ENCODE measurements around the gene RAC3. TPM values are rescaled to one million over a fixed set of nuclear protein-coding genes. Genes with fewer than 3 reads are reported as not detected.

The RAC3 gene
- total and polyA plus RNA-seq, 9 of the 15 experiments (the other 6 are each of a cell fraction or from before 2014, with no cell fraction given), result 0.23 to 292 (median 118) TPM

DNA sequence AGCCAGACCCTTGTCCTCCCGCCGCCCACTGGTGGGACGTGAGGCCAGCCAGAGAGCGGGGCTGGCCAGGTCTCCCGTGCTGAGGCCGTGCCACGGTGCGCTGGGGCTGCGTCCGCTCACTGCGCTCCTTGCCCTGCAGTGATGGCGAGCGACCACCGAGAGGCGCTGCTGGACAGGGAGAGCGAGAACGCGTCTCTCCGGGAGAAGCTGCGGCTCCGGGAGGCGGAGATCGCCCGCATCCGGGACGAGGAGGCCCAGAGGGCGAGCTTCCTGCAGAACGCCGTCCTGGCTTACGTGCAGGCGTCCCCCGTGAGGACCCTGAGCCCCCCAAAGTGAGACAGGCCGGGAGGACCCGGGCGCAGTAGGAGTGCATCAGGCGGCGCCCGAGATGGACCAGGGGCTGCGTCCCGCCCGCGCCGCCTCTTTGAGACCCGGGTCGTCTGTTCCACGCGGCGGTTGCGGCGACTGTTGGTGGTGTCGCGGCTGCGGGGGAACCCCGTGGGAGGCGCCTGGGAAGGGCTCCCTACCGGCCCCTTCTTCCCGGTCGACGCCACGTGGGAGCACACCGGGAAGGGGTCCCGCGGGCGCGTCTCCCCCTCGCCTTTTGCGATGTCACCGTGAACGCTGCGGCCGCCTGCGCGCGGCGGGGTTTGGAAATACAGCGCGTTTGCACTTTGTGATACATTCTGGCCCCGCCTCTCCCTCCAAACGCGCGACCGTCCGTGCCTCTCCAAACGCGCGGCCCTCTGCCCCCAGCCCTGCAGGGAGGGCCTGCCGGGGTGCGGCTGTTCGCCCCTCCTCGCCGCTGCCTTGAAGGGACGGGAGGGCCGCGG, 792 bp upstream of the RAC3 start (continued):
- no peak for TF ChIP-seq RBM17 (IDR thresholded peaks at IDR 0.05; ENCODE audit: borderline replicate concordance, low read depth, low read length)
- TF ChIP-seq NFE2 (IDR thresholded peaks at IDR 0.05; ENCODE audit: low read depth), result peak; percentile 51; the same call in 1 of the 2 replicates
- TF ChIP-seq, protein P1, sequence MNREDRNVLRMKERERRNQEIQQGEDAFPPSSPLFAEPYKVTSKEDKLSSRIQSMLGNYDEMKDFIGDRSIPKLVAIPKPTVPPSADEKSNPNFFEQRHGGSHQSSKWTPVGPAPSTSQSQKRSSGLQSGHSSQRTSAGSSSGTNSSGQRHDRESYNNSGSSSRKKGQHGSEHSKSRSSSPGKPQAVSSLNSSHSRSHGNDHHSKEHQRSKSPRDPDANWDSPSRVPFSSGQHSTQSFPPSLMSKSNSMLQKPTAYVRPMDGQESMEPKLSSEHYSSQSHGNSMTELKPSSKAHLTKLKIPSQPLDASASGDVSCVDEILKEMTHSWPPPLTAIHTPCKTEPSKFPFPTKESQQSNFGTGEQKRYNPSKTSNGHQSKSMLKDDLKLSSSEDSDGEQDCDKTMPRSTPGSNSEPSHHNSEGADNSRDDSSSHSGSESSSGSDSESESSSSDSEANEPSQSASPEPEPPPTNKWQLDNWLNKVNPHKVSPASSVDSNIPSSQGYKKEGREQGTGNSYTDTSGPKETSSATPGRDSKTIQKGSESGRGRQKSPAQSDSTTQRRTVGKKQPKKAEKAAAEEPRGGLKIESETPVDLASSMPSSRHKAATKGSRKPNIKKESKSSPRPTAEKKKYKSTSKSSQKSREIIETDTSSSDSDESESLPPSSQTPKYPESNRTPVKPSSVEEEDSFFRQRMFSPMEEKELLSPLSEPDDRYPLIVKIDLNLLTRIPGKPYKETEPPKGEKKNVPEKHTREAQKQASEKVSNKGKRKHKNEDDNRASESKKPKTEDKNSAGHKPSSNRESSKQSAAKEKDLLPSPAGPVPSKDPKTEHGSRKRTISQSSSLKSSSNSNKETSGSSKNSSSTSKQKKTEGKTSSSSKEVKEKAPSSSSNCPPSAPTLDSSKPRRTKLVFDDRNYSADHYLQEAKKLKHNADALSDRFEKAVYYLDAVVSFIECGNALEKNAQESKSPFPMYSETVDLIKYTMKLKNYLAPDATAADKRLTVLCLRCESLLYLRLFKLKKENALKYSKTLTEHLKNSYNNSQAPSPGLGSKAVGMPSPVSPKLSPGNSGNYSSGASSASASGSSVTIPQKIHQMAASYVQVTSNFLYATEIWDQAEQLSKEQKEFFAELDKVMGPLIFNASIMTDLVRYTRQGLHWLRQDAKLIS (CRISPR knock-in tag; IDR thresholded peaks at IDR 0.05), result 0 out of 2 replicates have a peak, but pooled peaks have one; percentile 83
- peak; percentile 63 for TF ChIP-seq HMGN3 (IDR thresholded peaks at IDR 0.05; ENCODE audit: borderline replicate concordance, extremely low read depth, insufficient read length, low read depth, low read length)
- TF ChIP-seq ZNF12 (CRISPR knock-in tag; IDR thresholded peaks at IDR 0.05), result no peak
- TF ChIP-seq ZNF121 (CRISPR knock-in tag; conservative IDR thresholded peaks at IDR 0.05), result no peak
- no peak for TF ChIP-seq ZNF174 (CRISPR knock-in tag; IDR thresholded peaks at IDR 0.05)
- no peak for TF ChIP-seq SMARCA5 (IDR thresholded peaks at IDR 0.05)
- peak; percentile 24; the same call in 1 of the 2 replicates for TF ChIP-seq ESRRA (IDR thresholded peaks at IDR 0.05; ENCODE audit: borderline replicate concordance, low read depth)
- no peak for TF ChIP-seq ZHX1 (conservative IDR thresholded peaks at IDR 0.05; ENCODE audit: low read length)
- TF ChIP-seq NONO (IDR thresholded peaks at IDR 0.05; ENCODE audit: low read depth in 2 of 2, low read length in 1 of 2), result 0 out of 4 replicates have a peak, but pooled peaks of 1 of the 2 experiments have one; percentile 12
- TF ChIP-seq IRF2 (CRISPR knock-in tag; IDR thresholded peaks at IDR 0.05), result no peak
- no peak for TF ChIP-seq SP2 (IDR thresholded peaks at IDR 0.05; ENCODE audit: extremely low read depth, low read depth, low read length, poor library complexity, severe bottlenecking)
- TF ChIP-seq RFX5 (IDR thresholded peaks at IDR 0.05; ENCODE audit: low read depth, low read length), result no peak
- no peak for TF ChIP-seq RHOXF2B (CRISPR knock-in tag; conservative IDR thresholded peaks at IDR 0.05)
- 0 out of 2 replicates have a peak, but pooled peaks have one; percentile 73 for TF ChIP-seq MTA3 (IDR thresholded peaks at IDR 0.05; ENCODE audit: borderline replicate concordance)
- no peak for TF ChIP-seq ZNF668 (CRISPR knock-in tag; IDR thresholded peaks at IDR 0.05)
- TF ChIP-seq ZNF695 (CRISPR knock-in tag; IDR thresholded peaks at IDR 0.05), result no peak
- TF ChIP-seq HNRNPUL1 (IDR thresholded peaks at IDR 0.05; ENCODE audit: low read length), result no peak
- TF ChIP-seq PHB2 (IDR thresholded peaks at IDR 0.05; ENCODE audit: low read depth), result no peak
- TF ChIP-seq FOSL1 (tag; conservative IDR thresholded peaks at IDR 0.05), result no peak
- TF ChIP-seq ZNF436 (CRISPR knock-in tag; IDR thresholded peaks at IDR 0.05), result no peak
- TF ChIP-seq MECOM (CRISPR knock-in tag; IDR thresholded peaks at IDR 0.05), result no peak
- no peak for TF ChIP-seq HMG20B (CRISPR knock-in tag; IDR thresholded peaks at IDR 0.05)

All from K562 (cell line).